A673 (cell line): ENCODE measurements around the gene SPATA46.

Source experiments
- EZH2 ChIP-seq: fragments of 200-600 bp; sonication (generic); IDR thresholded peaks from 2 replicates; pipeline ENCODE4 v1.6.1; 2017; ENCODE audit warnings: borderline replicate concordance, low read depth, mild to moderate bottlenecking, mixed read lengths, antibody characterized with exemption, low read length; ENCODE audit not compliant: poor library complexity, severe bottlenecking
- TF ChIP-seq, protein P1 (sequence below): fragments of 300-800, 200-600 bp; sonication (generic); conservative IDR thresholded peaks from 2 replicates; pipeline ENCODE4 v1.5.1; 2017; ENCODE audit warnings: low read depth, mild to moderate bottlenecking, antibody characterized with exemption, low read length, moderate library complexity, mixed read lengths

- TF ChIP-seq, protein P1, sequence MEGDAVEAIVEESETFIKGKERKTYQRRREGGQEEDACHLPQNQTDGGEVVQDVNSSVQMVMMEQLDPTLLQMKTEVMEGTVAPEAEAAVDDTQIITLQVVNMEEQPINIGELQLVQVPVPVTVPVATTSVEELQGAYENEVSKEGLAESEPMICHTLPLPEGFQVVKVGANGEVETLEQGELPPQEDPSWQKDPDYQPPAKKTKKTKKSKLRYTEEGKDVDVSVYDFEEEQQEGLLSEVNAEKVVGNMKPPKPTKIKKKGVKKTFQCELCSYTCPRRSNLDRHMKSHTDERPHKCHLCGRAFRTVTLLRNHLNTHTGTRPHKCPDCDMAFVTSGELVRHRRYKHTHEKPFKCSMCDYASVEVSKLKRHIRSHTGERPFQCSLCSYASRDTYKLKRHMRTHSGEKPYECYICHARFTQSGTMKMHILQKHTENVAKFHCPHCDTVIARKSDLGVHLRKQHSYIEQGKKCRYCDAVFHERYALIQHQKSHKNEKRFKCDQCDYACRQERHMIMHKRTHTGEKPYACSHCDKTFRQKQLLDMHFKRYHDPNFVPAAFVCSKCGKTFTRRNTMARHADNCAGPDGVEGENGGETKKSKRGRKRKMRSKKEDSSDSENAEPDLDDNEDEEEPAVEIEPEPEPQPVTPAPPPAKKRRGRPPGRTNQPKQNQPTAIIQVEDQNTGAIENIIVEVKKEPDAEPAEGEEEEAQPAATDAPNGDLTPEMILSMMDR: no peak
- no peak for TF ChIP-seq EZH2
These were observed 39.6 kb upstream of the SPATA46 start for GRCh38 chr1:162416215-162416614.
